Measurements from ENCODE around the gene ERICH4. TPM values are rescaled to one million over a fixed set of nuclear protein-coding genes. Genes with fewer than 3 reads are reported as not detected.
A peak's percentile ranks its signal among the peaks of the same experiment; 100 is the strongest.

ERICH4 gene
- total and polyA plus RNA-seq, 8 donors: 0.55 to 1.1 (median 0.79) TPM; not detected in 2

DNA sequence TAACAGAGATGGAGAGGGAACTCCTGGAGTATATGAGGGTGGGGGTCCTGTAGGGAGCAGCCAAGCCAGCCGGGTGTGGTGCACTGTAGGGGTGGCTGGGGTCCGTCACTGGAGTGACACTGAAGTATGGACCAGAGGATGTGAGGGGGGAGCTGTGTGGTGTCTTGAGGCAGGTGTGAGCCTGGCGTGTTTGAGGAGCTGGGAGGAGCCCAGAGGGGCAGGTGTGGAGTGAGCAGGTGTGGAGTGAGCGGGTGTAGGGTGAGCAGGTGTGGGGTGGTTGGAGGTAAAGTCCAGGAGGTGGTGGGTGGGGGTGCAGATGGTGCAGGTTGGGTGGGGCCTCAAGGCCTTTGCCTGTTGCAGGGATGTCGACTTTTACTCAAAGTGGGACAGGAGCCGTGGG, 21.6 kb upstream of the ERICH4 start:
- Histone ChIP-seq H3K27ac (peak overlapping the region in 1 of 2 donors; percentile 91), H3K27me3 (no peaks in the 10 kb centered on the region), H3K4me3 (no peak overlapping the region), H3K4me1 (peaks cover 4 to 77% of the 10 kb centered on the region in 2 donors), H3K36me3 (peaks cover 0 to 73% of the 10 kb centered on the region in 2 donors), H3K9me3 (no peaks in the 10 kb centered on the region)
- peak in 1 of 4 donors; percentile 42 for DNase-seq
- intact Hi-C loops (cut with DNase I): no loop called here
- TF ChIP-seq CTCF (IDR thresholded peaks at IDR 0.05): no peak
- ATAC-seq: no peak

DNA sequence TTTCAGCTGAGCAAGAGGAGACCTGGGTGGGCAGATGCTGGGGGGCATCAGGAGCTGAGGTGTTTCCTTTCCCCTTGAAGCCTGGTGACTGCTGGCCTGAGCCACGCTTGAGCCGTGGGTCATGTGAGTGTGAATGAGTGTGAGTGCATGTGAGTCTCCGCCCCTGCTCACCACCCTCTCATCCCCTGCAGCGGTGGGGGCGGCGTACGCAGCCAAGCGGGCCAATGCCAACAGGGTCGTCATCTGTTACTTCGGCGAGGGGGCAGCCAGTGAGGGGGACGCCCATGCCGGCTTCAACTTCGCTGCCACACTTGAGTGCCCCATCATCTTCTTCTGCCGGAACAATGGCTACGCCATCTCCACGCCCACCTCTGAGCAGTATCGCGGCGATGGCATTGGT, 21.0 kb upstream of the ERICH4 start:
- Histone ChIP-seq H3K9me3 (no peaks in the 10 kb centered on the region), H3K27me3 (no peaks in the 10 kb centered on the region), H3K4me1 (peaks cover 4 to 82% of the 10 kb centered on the region in 2 donors), H3K36me3 (peaks cover 0 to 73% of the 10 kb centered on the region in 2 donors), H3K4me3 (no peak overlapping the region), H3K27ac (peak overlapping the region in 1 of 2 donors; percentile 91)
- TF ChIP-seq CTCF (IDR thresholded peaks at IDR 0.05): no peak
- ATAC-seq: no peak
- no peak for DNase-seq
- intact Hi-C loops (cut with DNase I): no loop called here

GRCh38 chr19:41422456-41422855, 20.5 kb upstream of the ERICH4 start:
- H3K27me3 ChIP-seq: no peaks in the 10 kb centered on the region
- ATAC-seq: no peak
- peaks cover 4 to 87% of the 10 kb centered on the region in 2 donors for H3K4me1 ChIP-seq
- H3K9me3 ChIP-seq: no peaks in the 10 kb centered on the region
- peak overlapping the region in 1 of 2 donors; percentile 91 for H3K27ac ChIP-seq
- intact Hi-C loops (cut with DNase I): no loop called here
- H3K36me3 ChIP-seq: peaks cover 0 to 73% of the 10 kb centered on the region in 2 donors
- no peak for DNase-seq
- TF ChIP-seq CTCF (IDR thresholded peaks at IDR 0.05): no peak
- no peak overlapping the region for H3K4me3 ChIP-seq

DNA sequence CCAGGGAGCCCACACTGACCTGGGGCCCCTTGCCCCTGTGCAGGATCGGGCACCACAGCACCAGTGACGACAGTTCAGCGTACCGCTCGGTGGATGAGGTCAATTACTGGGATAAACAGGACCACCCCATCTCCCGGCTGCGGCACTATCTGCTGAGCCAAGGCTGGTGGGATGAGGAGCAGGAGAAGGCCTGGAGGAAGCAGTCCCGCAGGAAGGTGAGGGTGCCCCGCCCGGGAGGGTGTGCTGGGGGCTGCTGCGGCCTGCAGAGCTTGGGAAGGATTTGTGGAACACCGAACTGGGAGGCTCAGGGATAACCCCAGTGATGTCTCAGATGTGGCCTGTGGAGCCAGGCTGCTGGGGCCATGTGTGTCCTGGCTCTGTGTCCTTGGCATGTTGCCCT, 20.0 kb upstream of the ERICH4 start:
- ATAC-seq (no peak), DNase-seq (no peak)
- no peak overlapping the region for H3K27ac ChIP-seq
- H3K9me3 ChIP-seq: no peaks in the 10 kb centered on the region
- H3K4me1 ChIP-seq: peaks cover 6 to 92% of the 10 kb centered on the region in 2 donors
- intact Hi-C loops (cut with DNase I): no loop called here
- H3K36me3 ChIP-seq: peaks cover 0 to 73% of the 10 kb centered on the region in 2 donors
- no peak overlapping the region for H3K4me3 ChIP-seq
- no peaks in the 10 kb centered on the region for H3K27me3 ChIP-seq
- TF ChIP-seq CTCF (IDR thresholded peaks at IDR 0.05): no peak

GRCh38 chr19:41424335-41425173, 18.4 kb upstream of the ERICH4 start:
- peak overlapping the region in 1 of 2 donors; percentile 71 for H3K4me3 ChIP-seq
- no peak for DNase-seq
- no peaks in the 10 kb centered on the region for H3K27me3 ChIP-seq
- intact Hi-C loops (cut with DNase I): no loop called here
- H3K9me3 ChIP-seq: no peaks in the 10 kb centered on the region
- no peak for TF ChIP-seq CTCF (IDR thresholded peaks at IDR 0.05)
- ATAC-seq: peak; percentile 3
- H3K27ac ChIP-seq: peak overlapping the region; percentile 75 to 90
- H3K36me3 ChIP-seq: peaks cover 0 to 64% of the 10 kb centered on the region in 2 donors
- peaks cover 14 to 95% of the 10 kb centered on the region in 2 donors for H3K4me1 ChIP-seq

Measured in left lung (tissue), 10 donors.